ENCODE results near the gene FXYD1. TPM values are rescaled to one million over a fixed set of nuclear protein-coding genes. Genes with fewer than 3 reads are reported as not detected.

FXYD1 gene
- total and polyA plus RNA-seq, 2 experiments from 2014 or later, result 1.5 to 26.8 TPM

DNA sequence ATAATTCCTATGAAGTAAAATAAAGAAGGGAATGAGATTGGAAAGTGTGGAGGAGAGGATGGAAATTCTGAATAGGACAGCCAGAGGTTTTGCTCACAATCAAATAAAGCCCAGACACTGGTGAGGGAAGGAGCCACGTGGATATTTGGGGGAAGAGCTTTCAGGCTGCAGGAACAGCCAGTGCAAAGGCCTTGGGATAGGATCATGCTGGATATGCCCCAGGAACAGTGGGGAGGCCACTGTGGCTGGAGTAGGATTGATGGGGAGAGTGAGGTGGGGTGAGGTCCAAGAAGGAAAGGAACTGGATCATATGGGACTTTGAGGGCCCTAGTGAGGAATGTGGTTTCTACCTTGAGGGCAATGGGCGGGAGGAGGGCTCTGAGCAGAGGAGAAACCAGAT lies 11.8 kb downstream of the FXYD1 start (continued):
- TF ChIP-seq CTCF (conservative IDR thresholded peaks at IDR 0.05; ENCODE audit: low read depth in 2 of 2), result no peak

- Histone ChIP-seq H4K20me1 (replicated peaks; ENCODE audit: insufficient read depth) (no peaks in the 10 kb centered on the region), H2AFZ (no peak overlapping the region), H3K9me2 (ENCODE audit: insufficient read depth) (no peaks in the 10 kb centered on the region), H3K27ac (ENCODE audit: low read depth) (peak overlapping the region; percentile 17; the same call in 1 of the 2 replicates), H3K27me3 (ENCODE audit: insufficient read depth) (no peaks in the 10 kb centered on the region), H3K4me1 (ENCODE audit: insufficient read depth) (peaks cover 26% of the 10 kb centered on the region), H3F3A (replicated peaks; ENCODE audit: low read depth) (peaks cover 17% of the 10 kb centered on the region; the same call in 1 of the 2 replicates), H3K4me2 (peak overlapping the region; percentile 70; the same call in 1 of the 2 replicates), H3K36me3 (ENCODE audit: insufficient read depth) (no peaks in the 10 kb centered on the region), H3K79me2 (replicated peaks; ENCODE audit: insufficient read depth) (peaks cover 16% of the 10 kb centered on the region), H3K4me3 (0 out of 2 replicates have a peak overlapping the region, but pooled peaks have one; percentile 23)
- DNase-seq (ENCODE audit: low spot score) (peak; percentile 48), ATAC-seq (peak; percentile 5; the same call in 2 of the 3 replicates)
- Mint-ChIP-seq H3K4me1 (peaks cover 47% of the 10 kb centered on the region), H3K36me3 (ENCODE audit: low read depth) (peaks cover 9% of the 10 kb centered on the region; the same call in 2 of the 3 replicates), H3K9me3 (no peaks in the 10 kb centered on the region), H3K27ac (peak overlapping the region; percentile 51; the same call in 1 of the 2 replicates), H3K27me3 (ENCODE audit: insufficient read depth, low read depth, poor library complexity) (peaks cover 14% of the 10 kb centered on the region), H3K4me3 (no peak overlapping the region)
- TF ChIP-seq NANOG (IDR thresholded peaks at IDR 0.05; ENCODE audit: borderline replicate concordance) (no peak), POLR2AphosphoS5 (IDR thresholded peaks at IDR 0.05; ENCODE audit: low read depth) (no peak), EZH2phosphoT487 (IDR thresholded peaks at IDR 0.05; ENCODE audit: unreplicated experiment) (no peak), JUNB (IDR thresholded peaks at IDR 0.05; ENCODE audit: unreplicated experiment) (no peak), STAT1 (IDR thresholded peaks at IDR 0.05; ENCODE audit: unreplicated experiment) (no peak), ZNF331 (CRISPR knock-in tag; IDR thresholded peaks at IDR 0.05; ENCODE audit: low read depth) (no peak), ZNF114 (CRISPR knock-in tag; IDR thresholded peaks at IDR 0.05) (no peak), CTCF (conservative IDR thresholded peaks at IDR 0.05; ENCODE audit: low read depth in 2 of 2) (no peak; a peak in 1 of 4 replicates), ETS1 (IDR thresholded peaks at IDR 0.05) (no peak)
- TF ChIP-seq, protein P1, sequence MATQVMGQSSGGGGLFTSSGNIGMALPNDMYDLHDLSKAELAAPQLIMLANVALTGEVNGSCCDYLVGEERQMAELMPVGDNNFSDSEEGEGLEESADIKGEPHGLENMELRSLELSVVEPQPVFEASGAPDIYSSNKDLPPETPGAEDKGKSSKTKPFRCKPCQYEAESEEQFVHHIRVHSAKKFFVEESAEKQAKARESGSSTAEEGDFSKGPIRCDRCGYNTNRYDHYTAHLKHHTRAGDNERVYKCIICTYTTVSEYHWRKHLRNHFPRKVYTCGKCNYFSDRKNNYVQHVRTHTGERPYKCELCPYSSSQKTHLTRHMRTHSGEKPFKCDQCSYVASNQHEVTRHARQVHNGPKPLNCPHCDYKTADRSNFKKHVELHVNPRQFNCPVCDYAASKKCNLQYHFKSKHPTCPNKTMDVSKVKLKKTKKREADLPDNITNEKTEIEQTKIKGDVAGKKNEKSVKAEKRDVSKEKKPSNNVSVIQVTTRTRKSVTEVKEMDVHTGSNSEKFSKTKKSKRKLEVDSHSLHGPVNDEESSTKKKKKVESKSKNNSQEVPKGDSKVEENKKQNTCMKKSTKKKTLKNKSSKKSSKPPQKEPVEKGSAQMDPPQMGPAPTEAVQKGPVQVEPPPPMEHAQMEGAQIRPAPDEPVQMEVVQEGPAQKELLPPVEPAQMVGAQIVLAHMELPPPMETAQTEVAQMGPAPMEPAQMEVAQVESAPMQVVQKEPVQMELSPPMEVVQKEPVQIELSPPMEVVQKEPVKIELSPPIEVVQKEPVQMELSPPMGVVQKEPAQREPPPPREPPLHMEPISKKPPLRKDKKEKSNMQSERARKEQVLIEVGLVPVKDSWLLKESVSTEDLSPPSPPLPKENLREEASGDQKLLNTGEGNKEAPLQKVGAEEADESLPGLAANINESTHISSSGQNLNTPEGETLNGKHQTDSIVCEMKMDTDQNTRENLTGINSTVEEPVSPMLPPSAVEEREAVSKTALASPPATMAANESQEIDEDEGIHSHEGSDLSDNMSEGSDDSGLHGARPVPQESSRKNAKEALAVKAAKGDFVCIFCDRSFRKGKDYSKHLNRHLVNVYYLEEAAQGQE (IDR thresholded peaks at IDR 0.05; ENCODE audit: unreplicated experiment), result no peak
Observed at GRCh38 chr19:35151273-35152065, 12.8 kb downstream of the FXYD1 start.
